Mesothelial cell of epicardium (in vitro differentiated cells): ENCODE measurements around the gene TPP2. TPM values are rescaled to one million over a fixed set of nuclear protein-coding genes. Genes with fewer than 3 reads are reported as not detected.

Experiments
- DNase-seq, 2 experiments: peaks; one replicate each; pipeline ENCODE4 v3.0.0; 2021; ENCODE audit warnings: low spot score in 2 of 2; ENCODE audit not compliant: unreplicated experiment in 2 of 2
- H3K27ac Mint-ChIP-seq: 2 replicates; pipeline ENCODE4 v1.8.0; 2021; ENCODE audit warnings: mixed read lengths
- H3K27me3 Mint-ChIP-seq: 2 replicates; pipeline ENCODE4 v1.8.0; 2021; ENCODE audit warnings: low read depth, mixed read lengths
- H3K36me3 Mint-ChIP-seq: 2 replicates; pipeline ENCODE4 v1.8.0; 2021; ENCODE audit warnings: mixed read lengths
- H3K4me1 Mint-ChIP-seq: 2 replicates; pipeline ENCODE4 v1.8.0; 2021; ENCODE audit warnings: mixed read lengths
- H3K4me3 Mint-ChIP-seq: 2 replicates; pipeline ENCODE4 v1.8.0; 2021; ENCODE audit warnings: mild to moderate bottlenecking, moderate library complexity, mixed read lengths
- H3K9me3 Mint-ChIP-seq: 2 replicates; pipeline ENCODE4 v1.8.0; 2021; ENCODE audit warnings: mixed read lengths
- CTCF ChIP-seq: fragments of 200-600 bp; sonication (generic); IDR thresholded peaks from one replicate; pipeline ENCODE4 v1.5.0; 2021; ENCODE audit warnings: antibody characterized with exemption; ENCODE audit not compliant: unreplicated experiment
- total RNA-seq: library from RNA; stranded (reverse); gene quantifications from 3 replicates; pipeline ENCODE4 v1.2.1, GENCODE V29; 2021

Gene TPP2
- total RNA-seq, 1 donor from 2014 or later, result 54.2 TPM

- no peak for DNase-seq
- Mint-ChIP-seq H3K36me3 (peaks cover 27% of the 10 kb centered on the region), H3K27me3 (no peaks in the 10 kb centered on the region), H3K27ac (no peak overlapping the region), H3K9me3 (peaks cover 7% of the 10 kb centered on the region), H3K4me1 (no peaks in the 10 kb centered on the region), H3K4me3 (no peak overlapping the region)
- no peak for TF ChIP-seq CTCF
Measured at GRCh38 chr13:102680842-102681740, 84.3 kb downstream of the TPP2 start.

- H3K4me3 Mint-ChIP-seq, result no peak overlapping the region
- no peaks in the 10 kb centered on the region for H3K27me3 Mint-ChIP-seq
Measured at GRCh38 chr13:102682211-102682610, 85.4 kb downstream of the TPP2 start.

GRCh38 chr13:102682727-102683126 lies 85.9 kb downstream of the TPP2 start:
- Mint-ChIP-seq H3K4me1 (peaks cover 4% of the 10 kb centered on the region), H3K36me3 (peaks cover 19% of the 10 kb centered on the region), H3K27me3 (no peaks in the 10 kb centered on the region), H3K9me3 (peaks cover 7% of the 10 kb centered on the region), H3K27ac (no peak overlapping the region), H3K4me3 (no peak overlapping the region)
- TF ChIP-seq CTCF, result no peak
- DNase-seq, result no peak

More at GRCh38 chr13:102682211-102682610, 85.4 kb downstream of the TPP2 start:
- Mint-ChIP-seq H3K36me3 (peaks cover 23% of the 10 kb centered on the region), H3K9me3 (peaks cover 7% of the 10 kb centered on the region), H3K27ac (no peak overlapping the region), H3K4me1 (peaks cover 2% of the 10 kb centered on the region)
- DNase-seq, result no peak
- no peak for TF ChIP-seq CTCF

GRCh38 chr13:102683637-102684036 lies 86.9 kb downstream of the TPP2 start:
- H3K4me3 Mint-ChIP-seq, result no peak overlapping the region
- DNase-seq, result no peak
- peaks cover 16% of the 10 kb centered on the region for H3K36me3 Mint-ChIP-seq
- no peak overlapping the region for H3K27ac Mint-ChIP-seq
- H3K4me1 Mint-ChIP-seq, result peaks cover 4% of the 10 kb centered on the region
- peaks cover 7% of the 10 kb centered on the region for H3K9me3 Mint-ChIP-seq
- no peaks in the 10 kb centered on the region for H3K27me3 Mint-ChIP-seq
- no peak for TF ChIP-seq CTCF

- H3K27me3 Mint-ChIP-seq, result no peaks in the 10 kb centered on the region
- H3K36me3 Mint-ChIP-seq, result peaks cover 2% of the 10 kb centered on the region
- no peak overlapping the region for H3K27ac Mint-ChIP-seq
- DNase-seq, result no peak
- no peak for TF ChIP-seq CTCF
- peaks cover 6% of the 10 kb centered on the region for H3K9me3 Mint-ChIP-seq
- no peak overlapping the region for H3K4me3 Mint-ChIP-seq
- H3K4me1 Mint-ChIP-seq, result peaks cover 4% of the 10 kb centered on the region
Measured at GRCh38 chr13:102686024-102686423, 89.2 kb downstream of the TPP2 start.
